Measurements from ENCODE around the gene GADD45GIP1.

DNA sequence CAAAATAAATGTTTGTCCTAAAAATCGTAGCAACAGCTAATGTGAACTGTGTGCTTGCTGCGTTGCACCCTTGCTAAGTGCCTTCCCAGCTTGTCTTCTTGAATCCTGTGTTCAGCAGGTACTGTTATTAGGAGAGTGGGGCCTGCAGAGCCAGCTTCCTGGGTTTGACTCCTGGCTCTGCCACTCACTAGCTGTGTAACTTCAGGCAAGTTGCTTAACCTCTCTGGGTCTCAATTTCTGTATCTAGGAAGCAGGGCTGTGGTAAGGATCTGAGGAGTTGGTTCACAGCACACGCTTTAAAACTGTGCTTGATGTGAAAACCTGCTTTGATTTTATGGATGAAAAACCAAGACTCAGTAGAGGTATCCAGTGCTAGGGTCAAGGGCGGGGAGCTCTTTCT lies 48.2 kb upstream of the GADD45GIP1 start:
- TF ChIP-seq POLR2A (IDR thresholded peaks at IDR 0.05; ENCODE audit: low read depth, low read length) (no peak), POLR2AphosphoS5 (IDR thresholded peaks at IDR 0.05; ENCODE audit: low read depth, low read length) (no peak), TAF1 (IDR thresholded peaks at IDR 0.05; ENCODE audit: low read depth, low read length) (no peak), SPI1 (IDR thresholded peaks at IDR 0.05; ENCODE audit: low read depth, low read length) (no peak), POU2F2 (IDR thresholded peaks at IDR 0.05; ENCODE audit: low read depth, low read length) (no peak)

Measured in GM12891 (cell line).